GM12864 (cell line): Measurements from ENCODE around the gene UGCG.
A peak's percentile ranks its signal among the peaks of the same experiment; 100 is the strongest.
"Not testable (repeated sequence)": the region's sequence is repeated elsewhere in the genome, so short reads cannot be mapped to it uniquely, and the experiment has no call there.

Experiments
- DNase-seq: peaks from one replicate; pipeline ENCODE4 v3.0.0-alpha.2; 2011; ENCODE audit warnings: low read depth
- H3K4me3 ChIP-seq: 2 replicates; pipeline ENCODE4 v1.5.1; 2011; ENCODE audit warnings: mild to moderate bottlenecking, low read depth, low read length, control low read depth
- TF ChIP-seq, protein P1 (sequence below): IDR thresholded peaks from 2 replicates; pipeline ENCODE4 v1.5.1; 2011; ENCODE audit warnings: low read depth, mild to moderate bottlenecking, moderate library complexity, low read length, control low read depth, inconsistent platforms; ENCODE audit errors: missing control alignments

The UGCG gene

DNA sequence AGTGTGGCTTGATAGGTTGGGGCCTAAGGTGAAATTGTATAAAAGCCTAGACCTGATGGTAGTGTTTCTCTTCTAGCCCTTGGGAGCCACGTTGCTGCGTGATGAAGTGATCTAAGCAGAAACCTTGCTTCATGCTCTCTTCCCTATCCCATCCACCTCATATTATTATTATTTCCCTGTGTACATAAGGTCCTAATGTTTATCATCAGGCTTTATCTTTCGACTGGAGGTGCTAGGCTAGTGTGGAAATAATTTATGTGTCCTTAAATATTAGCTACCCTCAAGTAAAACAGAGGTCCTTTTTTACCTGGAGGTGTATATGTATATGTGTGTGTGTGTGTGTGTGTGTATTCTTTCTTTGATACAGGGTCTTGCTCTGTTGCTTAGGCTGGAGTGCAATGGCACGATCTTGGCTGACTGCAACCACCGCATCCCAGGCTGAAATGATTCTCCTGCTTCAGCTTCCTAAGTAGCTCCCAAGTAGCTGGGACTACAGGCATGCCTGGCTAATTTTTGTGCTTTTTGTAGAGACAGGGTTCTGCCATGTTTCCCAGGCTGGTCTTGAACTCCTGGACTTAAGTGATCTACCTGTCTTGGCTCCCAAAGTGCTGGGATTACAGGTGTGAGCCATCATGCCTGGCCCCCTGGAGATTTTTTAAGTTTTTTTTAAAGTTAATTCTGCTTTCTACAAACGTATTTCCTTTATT lies 3.7 kb downstream of the UGCG start:
- H3K4me3 ChIP-seq: peak overlapping the region; percentile 40
- TF ChIP-seq, protein P1, sequence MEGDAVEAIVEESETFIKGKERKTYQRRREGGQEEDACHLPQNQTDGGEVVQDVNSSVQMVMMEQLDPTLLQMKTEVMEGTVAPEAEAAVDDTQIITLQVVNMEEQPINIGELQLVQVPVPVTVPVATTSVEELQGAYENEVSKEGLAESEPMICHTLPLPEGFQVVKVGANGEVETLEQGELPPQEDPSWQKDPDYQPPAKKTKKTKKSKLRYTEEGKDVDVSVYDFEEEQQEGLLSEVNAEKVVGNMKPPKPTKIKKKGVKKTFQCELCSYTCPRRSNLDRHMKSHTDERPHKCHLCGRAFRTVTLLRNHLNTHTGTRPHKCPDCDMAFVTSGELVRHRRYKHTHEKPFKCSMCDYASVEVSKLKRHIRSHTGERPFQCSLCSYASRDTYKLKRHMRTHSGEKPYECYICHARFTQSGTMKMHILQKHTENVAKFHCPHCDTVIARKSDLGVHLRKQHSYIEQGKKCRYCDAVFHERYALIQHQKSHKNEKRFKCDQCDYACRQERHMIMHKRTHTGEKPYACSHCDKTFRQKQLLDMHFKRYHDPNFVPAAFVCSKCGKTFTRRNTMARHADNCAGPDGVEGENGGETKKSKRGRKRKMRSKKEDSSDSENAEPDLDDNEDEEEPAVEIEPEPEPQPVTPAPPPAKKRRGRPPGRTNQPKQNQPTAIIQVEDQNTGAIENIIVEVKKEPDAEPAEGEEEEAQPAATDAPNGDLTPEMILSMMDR: no peak
- no peak for DNase-seq

- TF ChIP-seq, protein P1: no peak
- DNase-seq: no peak
- peak overlapping the region; percentile 2; the same call in 1 of the 2 replicates for H3K4me3 ChIP-seq
Measured at GRCh38 chr9:111900858-111901612, 4.4 kb downstream of the UGCG start.

- no peak for DNase-seq
- H3K4me3 ChIP-seq: no peak overlapping the region
- TF ChIP-seq, protein P1: no peak
Measured at GRCh38 chr9:111902391-111903139, 6.0 kb downstream of the UGCG start.

DNA sequence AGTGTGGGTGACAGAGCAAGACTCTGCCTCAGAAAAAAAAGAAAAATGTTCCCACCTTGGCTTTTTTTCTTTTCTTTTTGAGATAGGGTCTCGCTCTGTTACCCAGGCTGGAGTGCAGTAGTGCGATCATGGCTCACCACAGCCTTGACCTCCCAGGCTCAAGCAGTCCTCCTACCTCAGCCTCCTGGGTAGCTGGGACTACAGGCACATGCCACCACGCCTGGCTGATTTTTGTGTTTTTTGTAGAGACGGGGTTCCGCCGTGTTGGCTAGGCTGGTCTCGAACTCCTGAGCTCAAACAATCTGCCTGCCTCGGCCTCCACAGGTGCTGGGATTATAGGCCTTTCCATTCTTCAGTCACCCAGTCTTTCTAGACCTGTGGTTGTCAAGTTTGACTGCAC lies 6.9 kb downstream of the UGCG start:
- H3K4me3 ChIP-seq, DNase-seq: not testable (repeated sequence)

DNA sequence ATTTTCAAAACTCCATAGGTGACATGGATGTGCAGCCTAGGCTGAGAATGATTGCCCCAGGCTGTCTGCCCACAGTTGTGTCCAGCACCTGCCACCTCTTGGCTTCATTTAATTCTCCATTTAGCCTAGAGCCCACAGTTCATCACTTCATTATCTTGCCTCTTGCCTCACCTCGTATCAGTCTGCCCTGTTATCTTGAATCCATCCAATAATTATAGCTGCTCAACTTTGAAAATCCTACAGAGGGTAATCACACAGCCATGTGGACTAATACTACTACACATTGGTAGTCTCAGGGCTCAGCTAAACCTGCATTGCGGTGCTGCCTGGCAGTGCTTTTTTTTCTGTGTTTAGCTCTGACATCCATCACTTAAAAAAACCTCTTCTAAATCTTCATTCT lies 7.4 kb downstream of the UGCG start:
- TF ChIP-seq, protein P1: no peak
- H3K4me3 ChIP-seq: no peak overlapping the region
- no peak for DNase-seq

DNA sequence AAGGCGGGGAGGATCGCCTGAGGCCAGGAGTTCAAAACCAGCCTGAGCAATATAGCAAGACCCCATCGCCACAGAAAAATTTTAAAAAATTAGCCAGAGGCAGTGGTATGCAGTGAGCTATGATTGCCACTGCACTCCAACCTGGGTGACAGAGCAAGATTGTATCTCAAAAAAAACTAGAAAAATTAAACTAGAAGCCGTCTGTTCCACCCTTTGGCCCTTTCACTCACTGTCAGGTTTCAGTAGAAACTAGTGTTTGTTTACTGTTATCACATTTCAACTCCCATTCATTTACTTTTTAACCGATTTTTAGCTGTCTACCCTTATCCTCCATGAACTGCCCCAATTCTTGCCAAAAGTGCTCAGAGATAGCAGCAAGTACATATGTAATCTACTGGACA lies 8.3 kb downstream of the UGCG start:
- H3K4me3 ChIP-seq: no peak overlapping the region
- TF ChIP-seq, protein P1: no peak
- DNase-seq: no peak

- H3K4me3 ChIP-seq: no peak overlapping the region
- DNase-seq: no peak
- TF ChIP-seq, protein P1: no peak
Measured at GRCh38 chr9:111907147-111907546, 10.5 kb downstream of the UGCG start.
